Measurements from ENCODE around the gene NDST3.
"Not testable (repeated sequence)": the region's sequence is repeated elsewhere in the genome, so short reads cannot be mapped to it uniquely, and the experiment has no call there.

The NDST3 gene

GRCh38 chr4:118265312-118266144 lies 231.2 kb downstream of the NDST3 start:
- in situ Hi-C loops (cut with MboI; ENCODE audit: low sequenced_read_pairs) = no loop called here

GRCh38 chr4:118266145-118266496 lies 231.8 kb downstream of the NDST3 start:
- in situ Hi-C loops (cut with MboI; ENCODE audit: low sequenced_read_pairs) = not testable (repeated sequence)

GRCh38 chr4:118268780-118269179 lies 234.5 kb downstream of the NDST3 start:
- in situ Hi-C loops (cut with MboI; ENCODE audit: low sequenced_read_pairs) = no loop called here

- in situ Hi-C loops (cut with MboI; ENCODE audit: low sequenced_read_pairs) = no loop called here
Measured at GRCh38 chr4:118270492-118270891, 236.2 kb downstream of the NDST3 start.

- in situ Hi-C loops (cut with MboI; ENCODE audit: low sequenced_read_pairs) = no loop called here
Measured at GRCh38 chr4:118271788-118272187, 237.5 kb downstream of the NDST3 start.

- in situ Hi-C loops (cut with MboI; ENCODE audit: low sequenced_read_pairs) = no loop called here
Measured at GRCh38 chr4:118273642-118274041, 239.4 kb downstream of the NDST3 start.

GRCh38 chr4:118276580-118276979 lies 242.3 kb downstream of the NDST3 start:
- in situ Hi-C loops (cut with MboI; ENCODE audit: low sequenced_read_pairs) = no loop called here

- in situ Hi-C loops (cut with MboI; ENCODE audit: low sequenced_read_pairs) = no loop called here
Measured at GRCh38 chr4:118277243-118277642, 243.0 kb downstream of the NDST3 start.

- in situ Hi-C loops (cut with MboI; ENCODE audit: low sequenced_read_pairs) = no loop called here
Measured at GRCh38 chr4:118278473-118279274, 244.4 kb downstream of the NDST3 start.

GRCh38 chr4:118279328-118279727 lies 245.0 kb downstream of the NDST3 start:
- in situ Hi-C loops (cut with MboI; ENCODE audit: low sequenced_read_pairs) = no loop called here

- in situ Hi-C loops (cut with MboI; ENCODE audit: low sequenced_read_pairs) = no loop called here
Measured at GRCh38 chr4:118279920-118280432, 245.7 kb downstream of the NDST3 start.

- in situ Hi-C loops (cut with MboI; ENCODE audit: low sequenced_read_pairs) = no loop called here
Measured at GRCh38 chr4:118280501-118281218, 246.4 kb downstream of the NDST3 start.

- in situ Hi-C loops (cut with MboI; ENCODE audit: low sequenced_read_pairs) = no loop called here
Measured at GRCh38 chr4:118281611-118282442, 247.5 kb downstream of the NDST3 start.

- in situ Hi-C loops (cut with MboI; ENCODE audit: low sequenced_read_pairs) = no loop called here
Measured at GRCh38 chr4:118282692-118283091, 248.4 kb downstream of the NDST3 start.

- in situ Hi-C loops (cut with MboI; ENCODE audit: low sequenced_read_pairs) = no loop called here
Measured at GRCh38 chr4:118284169-118284568, 249.9 kb downstream of the NDST3 start.

GRCh38 chr4:118285931-118286330 lies 251.6 kb downstream of the NDST3 start:
- in situ Hi-C loops (cut with MboI; ENCODE audit: low sequenced_read_pairs) = no loop called here

GRCh38 chr4:118286685-118287084 lies 252.4 kb downstream of the NDST3 start:
- in situ Hi-C loops (cut with MboI; ENCODE audit: low sequenced_read_pairs) = no loop called here

GRCh38 chr4:118287711-118288451 lies 253.6 kb downstream of the NDST3 start:
- in situ Hi-C loops (cut with MboI; ENCODE audit: low sequenced_read_pairs) = no loop called here

GRCh38 chr4:118289794-118290193 lies 255.5 kb downstream of the NDST3 start:
- in situ Hi-C loops (cut with MboI; ENCODE audit: low sequenced_read_pairs) = no loop called here

GRCh38 chr4:118290951-118291350 lies 256.7 kb downstream of the NDST3 start:
- in situ Hi-C loops (cut with MboI; ENCODE audit: low sequenced_read_pairs) = no loop called here
